ENCODE data around the gene GALK1.

GALK1 gene

GRCh38 chr17:75759457-75759856 is 5.5 kb downstream of the GALK1 start:
- ATAC-seq, result no peak
- TF ChIP-seq TCF4 (CRISPR knock-in tag; IDR thresholded peaks at IDR 0.05; ENCODE audit: borderline replicate concordance) (no peak), TSHZ2 (CRISPR knock-in tag; IDR thresholded peaks at IDR 0.05) (no peak), CSDC2 (CRISPR knock-in tag; IDR thresholded peaks at IDR 0.05) (no peak), ZNF70 (CRISPR knock-in tag; IDR thresholded peaks at IDR 0.05) (no peak), ZFP30 (CRISPR knock-in tag; IDR thresholded peaks at IDR 0.05) (no peak), ISL1 (CRISPR knock-in tag; IDR thresholded peaks at IDR 0.05) (no peak), ZC3H10 (CRISPR knock-in tag; IDR thresholded peaks at IDR 0.05) (no peak), PPARA (CRISPR knock-in tag; IDR thresholded peaks at IDR 0.05; ENCODE audit: borderline replicate concordance) (no peak), PATZ1 (CRISPR knock-in tag; IDR thresholded peaks at IDR 0.05; ENCODE audit: borderline replicate concordance) (no peak), GLIS3 (CRISPR knock-in tag; IDR thresholded peaks at IDR 0.05) (no peak)

GRCh38 chr17:75758131-75758905 is 6.7 kb downstream of the GALK1 start:
- 0 out of 3 replicates have a peak, but pooled peaks have one; percentile 17 for ATAC-seq
- no peak for TF ChIP-seq ZNF70 (CRISPR knock-in tag; IDR thresholded peaks at IDR 0.05)
- TF ChIP-seq SNAI2 (CRISPR knock-in tag; IDR thresholded peaks at IDR 0.05), result no peak
- TF ChIP-seq ESRRG (CRISPR knock-in tag; IDR thresholded peaks at IDR 0.05), result no peak
- TF ChIP-seq ZNF565 (CRISPR knock-in tag; conservative IDR thresholded peaks at IDR 0.05; ENCODE audit: low read depth), result no peak

- no peak for TF ChIP-seq ESRRG (CRISPR knock-in tag; IDR thresholded peaks at IDR 0.05)
- TF ChIP-seq ISL1 (CRISPR knock-in tag; IDR thresholded peaks at IDR 0.05), result no peak
- no peak for TF ChIP-seq RARB (CRISPR knock-in tag; IDR thresholded peaks at IDR 0.05)
- TF ChIP-seq CSRNP3 (CRISPR knock-in tag; IDR thresholded peaks at IDR 0.05), result no peak
- no peak for ATAC-seq
Observed at GRCh38 chr17:75757086-75757681, 7.8 kb downstream of the GALK1 start.

GRCh38 chr17:75756451-75757085 is 8.4 kb downstream of the GALK1 start:
- no peak for ATAC-seq
- TF ChIP-seq GLIS3 (CRISPR knock-in tag; IDR thresholded peaks at IDR 0.05), result no peak
- no peak for TF ChIP-seq CREB5 (CRISPR knock-in tag; IDR thresholded peaks at IDR 0.05; ENCODE audit: low read depth)
- TF ChIP-seq CSRNP3 (CRISPR knock-in tag; IDR thresholded peaks at IDR 0.05), result no peak
- no peak for TF ChIP-seq TCF4 (CRISPR knock-in tag; IDR thresholded peaks at IDR 0.05; ENCODE audit: borderline replicate concordance)
- no peak for TF ChIP-seq ZFP3 (CRISPR knock-in tag; IDR thresholded peaks at IDR 0.05)
- TF ChIP-seq PPARA (CRISPR knock-in tag; IDR thresholded peaks at IDR 0.05; ENCODE audit: borderline replicate concordance), result no peak
- no peak for TF ChIP-seq ZNF70 (CRISPR knock-in tag; IDR thresholded peaks at IDR 0.05)
- no peak for TF ChIP-seq POU6F1 (CRISPR knock-in tag; IDR thresholded peaks at IDR 0.05; ENCODE audit: borderline replicate concordance, low read depth)
- no peak for TF ChIP-seq RARB (CRISPR knock-in tag; IDR thresholded peaks at IDR 0.05)
- no peak for TF ChIP-seq CSDC2 (CRISPR knock-in tag; IDR thresholded peaks at IDR 0.05)
- TF ChIP-seq OSR1 (CRISPR knock-in tag; IDR thresholded peaks at IDR 0.05), result no peak
- TF ChIP-seq ESRRG (CRISPR knock-in tag; IDR thresholded peaks at IDR 0.05), result no peak
- no peak for TF ChIP-seq ISL1 (CRISPR knock-in tag; IDR thresholded peaks at IDR 0.05)
- no peak for TF ChIP-seq PATZ1 (CRISPR knock-in tag; IDR thresholded peaks at IDR 0.05; ENCODE audit: borderline replicate concordance)
- no peak for TF ChIP-seq ARNTL (CRISPR knock-in tag; IDR thresholded peaks at IDR 0.05; ENCODE audit: borderline replicate concordance, low read depth)

All from SK-N-SH treated with all-trans-retinoic acid at 6 μM for 48 hours (cell line).